BJ (cell line): Measurements from ENCODE around the gene COPS9. TPM values are rescaled to one million over a fixed set of nuclear protein-coding genes. Genes with fewer than 3 reads are reported as not detected.

Source experiments
- CTCF ChIA-PET: fragments of 350-600 bp; formaldehyde crosslinking; extraction: SDS; loops from one replicate; lab custom pipeline; 2021; ENCODE audit warnings: antibody characterized with exemption, inconsistent platforms; lab: Yijun Ruan, JAX
- POLR2A ChIA-PET: fragments of 300-600 bp; sonication (Branson Sonifier 250); formaldehyde crosslinking; extraction: SDS; loops from one replicate; lab custom pipeline; 2021; ENCODE audit warnings: antibody characterized with exemption; lab: Charles Lee
- DNase-seq: peaks from one replicate; pipeline ENCODE4 v3.0.0-alpha.2; 2011; ENCODE audit warnings: low read depth
- H3K27me3 ChIP-seq: 2 replicates; pipeline ENCODE4 v1.6.0; 2011; ENCODE audit warnings: low read length; ENCODE audit not compliant: control insufficient read depth, insufficient read depth
- H3K36me3 ChIP-seq: 2 replicates; pipeline ENCODE4 v1.5.1; 2011; ENCODE audit warnings: low read length; ENCODE audit not compliant: control insufficient read depth, insufficient read depth
- H3K4me3 ChIP-seq: 2 replicates; pipeline ENCODE4 v1.5.1; 2011; ENCODE audit warnings: low read depth, mild to moderate bottlenecking, control low read depth, low read length
- polyA minus RNA-seq: library from RNA; depleted of rRNA, polyadenylated mRNA; stranded (reverse); fragments of >200 nt; gene quantifications from 2 replicates; pipeline ENCODE4 v1.2.3, GENCODE V29; 2011; rRNA and poly(A)+ RNA removed
- polyA plus RNA-seq: library from polyadenylated mRNA; depleted of rRNA; stranded (reverse); fragments of >200 nt; gene quantifications from 2 replicates; pipeline ENCODE4 v1.2.3, GENCODE V29; 2011; rRNA removed
- TF ChIP-seq, protein P1 (sequence below): IDR thresholded peaks from 2 replicates; pipeline ENCODE4 v1.5.1; 2011; ENCODE audit warnings: low read depth, mild to moderate bottlenecking, control low read depth, inconsistent platforms, low read length, moderate library complexity; ENCODE audit not compliant: insufficient read depth

The COPS9 gene
- 317 and 334 TPM in 2 replicates for polyA plus RNA-seq
- polyA minus RNA-seq: 7.7 and 11.8 TPM in 2 replicates

DNA sequence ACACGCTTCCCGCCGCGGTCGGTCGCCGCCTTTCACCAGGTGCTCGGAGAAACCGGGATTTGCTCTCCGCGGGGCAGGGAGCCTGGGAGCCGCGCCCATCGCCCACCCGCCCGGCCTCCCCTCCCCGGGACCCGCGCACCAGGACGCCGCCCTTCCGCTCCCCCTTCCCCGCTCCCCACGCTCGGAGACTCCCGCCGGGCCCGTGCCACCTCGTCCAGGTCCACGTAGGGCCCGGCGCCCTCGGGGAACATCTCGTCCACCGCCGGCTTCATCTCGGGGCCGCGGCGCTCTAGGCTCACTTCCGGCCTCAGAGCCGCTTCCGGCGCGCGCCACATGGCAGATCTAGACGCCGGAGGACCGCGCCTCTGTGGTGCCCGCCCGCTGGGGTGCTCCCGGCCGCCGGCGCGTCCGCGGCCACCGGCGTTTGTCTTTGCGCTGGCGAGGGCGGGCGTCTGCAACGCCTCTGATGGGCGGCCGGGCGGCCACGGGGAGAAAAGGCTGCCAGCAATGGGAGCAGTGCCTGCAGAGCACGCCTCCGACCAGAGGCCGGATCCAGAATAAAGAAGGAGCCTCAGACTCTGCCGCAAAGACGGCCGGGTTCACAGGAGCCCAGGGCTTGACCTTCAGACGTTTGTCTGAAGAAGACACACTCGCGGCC lies at the start of gene COPS9:
COPS9 (minus strand) TSS at position 293 of the 658 bp plus-strand sequence; CDS start at position 272, 21 bp downstream.
- Histone ChIP-seq H3K4me3 (peak within 1 kb of the TSS; percentile 97), H3K36me3 (peaks cover 15% of the 10 kb centered on the region), H3K27me3 (peaks cover 1% of the 10 kb centered on the region)
- TF ChIP-seq, protein P1, sequence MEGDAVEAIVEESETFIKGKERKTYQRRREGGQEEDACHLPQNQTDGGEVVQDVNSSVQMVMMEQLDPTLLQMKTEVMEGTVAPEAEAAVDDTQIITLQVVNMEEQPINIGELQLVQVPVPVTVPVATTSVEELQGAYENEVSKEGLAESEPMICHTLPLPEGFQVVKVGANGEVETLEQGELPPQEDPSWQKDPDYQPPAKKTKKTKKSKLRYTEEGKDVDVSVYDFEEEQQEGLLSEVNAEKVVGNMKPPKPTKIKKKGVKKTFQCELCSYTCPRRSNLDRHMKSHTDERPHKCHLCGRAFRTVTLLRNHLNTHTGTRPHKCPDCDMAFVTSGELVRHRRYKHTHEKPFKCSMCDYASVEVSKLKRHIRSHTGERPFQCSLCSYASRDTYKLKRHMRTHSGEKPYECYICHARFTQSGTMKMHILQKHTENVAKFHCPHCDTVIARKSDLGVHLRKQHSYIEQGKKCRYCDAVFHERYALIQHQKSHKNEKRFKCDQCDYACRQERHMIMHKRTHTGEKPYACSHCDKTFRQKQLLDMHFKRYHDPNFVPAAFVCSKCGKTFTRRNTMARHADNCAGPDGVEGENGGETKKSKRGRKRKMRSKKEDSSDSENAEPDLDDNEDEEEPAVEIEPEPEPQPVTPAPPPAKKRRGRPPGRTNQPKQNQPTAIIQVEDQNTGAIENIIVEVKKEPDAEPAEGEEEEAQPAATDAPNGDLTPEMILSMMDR: no peak
- peak; percentile 19 for DNase-seq
- ChIA-PET POLR2A (no interaction called here), CTCF (interaction anchor here (1.2 kb wide), 1 partner anchor 8 kb away, joined by 5 read pairs; no protein-coding TSS in a partner anchor)

DNA sequence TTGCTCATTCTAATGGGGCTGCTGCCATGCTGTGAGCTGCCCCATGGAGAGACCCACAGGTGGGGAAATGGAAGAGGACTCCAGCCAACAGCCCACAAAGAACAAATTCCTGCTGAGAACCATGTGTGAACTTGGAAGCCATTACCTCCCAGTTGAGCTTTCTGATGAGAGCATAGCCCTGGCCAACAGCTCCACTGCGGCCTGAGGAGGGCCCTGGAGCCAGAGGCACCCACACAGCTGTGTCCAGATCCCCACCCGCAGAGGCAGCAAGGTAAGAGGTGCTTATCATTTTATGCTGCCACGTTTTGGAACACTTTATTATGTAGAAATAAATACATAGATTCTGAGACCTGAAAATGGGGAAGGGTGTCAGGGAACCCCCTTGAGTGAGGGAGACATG lies 48.6 kb upstream of the COPS9 start:
- TF ChIP-seq, protein P1: no peak
- H3K36me3 ChIP-seq: no peaks in the 10 kb centered on the region
- POLR2A ChIA-PET: no interaction called here
- CTCF ChIA-PET: no interaction called here
- no peak for DNase-seq
- H3K4me3 ChIP-seq: no peak overlapping the region
- H3K27me3 ChIP-seq: peaks cover 6% of the 10 kb centered on the region

DNA sequence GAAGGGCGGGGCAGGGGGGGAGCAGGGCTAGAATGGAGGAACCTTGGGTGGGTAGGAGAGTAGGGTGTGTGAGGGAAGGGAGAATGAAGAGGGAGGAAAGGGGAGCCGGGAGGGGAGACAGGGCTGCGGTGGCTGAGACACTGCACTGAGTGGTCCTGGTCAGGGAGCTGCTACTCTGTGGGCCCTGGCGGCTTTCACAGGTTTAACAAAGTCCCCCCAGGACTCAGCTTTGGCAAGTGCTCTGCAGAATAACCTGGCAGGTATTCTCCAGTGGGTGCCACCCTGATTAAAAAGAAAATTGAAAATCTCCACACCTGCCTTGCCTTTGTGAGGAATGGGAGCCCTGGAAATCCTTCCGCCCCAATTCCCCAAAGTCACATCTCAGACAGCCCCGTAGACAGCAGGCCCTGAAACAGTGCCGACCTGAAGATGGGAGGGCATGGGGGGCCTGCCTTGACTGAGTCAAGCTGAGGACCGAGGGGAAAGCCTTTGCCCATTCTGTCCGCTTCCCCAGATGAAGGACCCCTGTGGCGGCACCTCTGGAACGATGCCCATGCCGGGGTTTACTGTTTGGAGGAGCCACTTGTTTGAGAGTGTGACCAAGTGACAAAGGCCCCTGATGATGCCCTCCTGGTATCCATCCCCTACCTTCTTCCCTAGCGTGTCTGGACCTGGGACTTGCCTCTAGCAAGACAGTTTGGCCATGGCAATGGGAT lies 47.9 kb upstream of the COPS9 start:
- H3K27me3 ChIP-seq: peaks cover 7% of the 10 kb centered on the region
- TF ChIP-seq, protein P1: no peak
- ChIA-PET POLR2A (no interaction called here), CTCF (no interaction called here)
- DNase-seq: no peak
- no peaks in the 10 kb centered on the region for H3K36me3 ChIP-seq
- H3K4me3 ChIP-seq: no peak overlapping the region

DNA sequence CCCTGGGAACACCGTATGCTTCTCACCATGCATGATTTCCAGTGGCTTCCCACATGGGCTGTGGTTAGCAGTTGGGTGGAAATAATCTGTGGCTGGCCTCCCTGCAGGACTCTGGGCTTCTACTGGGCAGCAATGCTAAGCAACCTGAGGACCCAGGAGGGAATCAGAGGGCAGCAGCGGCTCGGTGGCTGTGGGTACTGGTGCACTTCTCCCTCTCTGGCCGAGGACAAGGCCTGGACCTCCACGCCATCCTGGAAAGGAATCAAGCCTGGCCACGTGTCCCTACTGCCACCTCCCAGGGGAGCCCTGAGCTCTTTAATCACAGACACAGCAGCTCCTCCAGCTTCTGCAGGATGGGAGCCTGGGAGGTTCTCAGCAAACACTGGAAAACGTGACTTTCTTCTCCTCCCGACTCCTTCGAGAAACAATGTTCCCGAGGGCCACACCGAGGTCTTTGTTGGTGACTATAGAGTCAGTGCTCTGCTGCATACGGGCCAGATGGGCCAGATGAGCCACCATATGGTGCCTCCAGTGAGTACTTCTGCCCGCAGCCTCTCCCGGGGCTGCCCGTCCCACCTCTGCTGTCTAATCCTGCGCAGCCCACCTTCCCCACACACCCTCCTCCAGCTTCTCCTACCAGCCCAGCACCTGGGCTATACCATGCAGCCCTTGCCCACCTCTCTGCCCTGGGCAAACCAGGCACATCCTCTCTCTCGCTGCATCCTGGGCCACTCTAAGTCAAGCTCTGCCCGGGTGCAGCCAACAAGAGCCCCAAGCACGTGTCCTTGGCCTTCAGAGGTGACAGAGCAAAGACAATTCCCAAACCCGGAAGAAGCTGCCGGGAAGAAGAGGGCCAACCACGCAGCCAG lies 47.1 kb upstream of the COPS9 start:
- ChIA-PET POLR2A (no interaction called here), CTCF (no interaction called here)
- Histone ChIP-seq H3K4me3 (no peak overlapping the region), H3K36me3 (no peaks in the 10 kb centered on the region), H3K27me3 (peaks cover 8% of the 10 kb centered on the region)
- TF ChIP-seq, protein P1: no peak
- DNase-seq: no peak
